ENCODE data around the gene SH3BP4. TPM values are rescaled to one million over a fixed set of nuclear protein-coding genes. Genes with fewer than 3 reads are reported as not detected.

The SH3BP4 gene
- total and polyA plus RNA-seq, 2 of the 13 experiments (the other 11 are each of a cell fraction or from before 2014, with no cell fraction given): 34.6 to 99.1 TPM

DNA sequence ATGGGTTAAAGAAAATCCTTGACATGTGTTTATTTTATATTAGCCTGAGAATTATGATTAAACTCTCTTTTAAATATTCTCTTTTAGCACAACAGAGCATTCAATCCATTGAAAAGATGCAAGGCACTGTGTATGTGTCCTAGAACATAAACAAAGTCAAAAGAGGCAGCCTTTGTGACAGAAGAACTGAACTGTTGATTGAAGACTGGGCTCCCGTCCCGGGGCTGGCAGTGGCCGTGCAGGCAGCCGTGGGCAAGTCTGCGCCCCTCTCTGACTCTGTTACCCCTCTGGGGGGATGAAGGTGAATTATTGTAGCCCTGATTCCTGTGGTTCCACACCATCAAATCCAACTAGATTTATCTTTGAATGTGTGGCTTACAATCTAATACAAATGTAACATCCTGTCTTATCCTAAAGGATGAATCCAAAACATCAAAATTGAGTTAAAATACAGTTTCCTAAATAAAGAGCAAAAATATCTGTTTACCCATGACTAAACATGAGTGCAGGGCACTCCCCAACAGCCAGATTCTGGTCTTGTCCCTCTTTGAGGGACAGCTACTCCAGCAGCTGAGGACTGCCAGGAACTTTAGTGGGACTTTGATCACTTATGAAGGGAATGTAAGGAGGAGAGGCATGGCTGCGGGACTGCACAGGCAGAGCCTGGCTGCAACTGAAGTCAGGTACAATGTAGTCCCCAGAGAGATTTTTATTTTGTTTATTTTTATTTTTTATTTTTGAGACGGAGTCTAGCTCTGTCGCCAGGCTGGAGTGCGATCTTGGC is 37.3 kb upstream of the SH3BP4 start (continued):
- TF ChIP-seq ZNF770 (CRISPR knock-in tag; IDR thresholded peaks at IDR 0.05) (no peak), DRAP1 (CRISPR knock-in tag; IDR thresholded peaks at IDR 0.05) (no peak), IKZF4 (CRISPR knock-in tag; IDR thresholded peaks at IDR 0.05; ENCODE audit: borderline replicate concordance, low read depth, not compliant biosample characterization) (no peak), ZZZ3 (CRISPR knock-in tag; IDR thresholded peaks at IDR 0.05; ENCODE audit: borderline replicate concordance) (no peak), ZBTB20 (CRISPR knock-in tag; IDR thresholded peaks at IDR 0.05; ENCODE audit: borderline replicate concordance, low read depth) (no peak), SOX5 (CRISPR knock-in tag; IDR thresholded peaks at IDR 0.05; ENCODE audit: borderline replicate concordance) (no peak), SALL1 (CRISPR knock-in tag; IDR thresholded peaks at IDR 0.05) (peak; percentile 19; the same call in 1 of the 2 replicates), ONECUT2 (CRISPR knock-in tag; IDR thresholded peaks at IDR 0.05) (no peak), KAT2B (IDR thresholded peaks at IDR 0.05; ENCODE audit: borderline replicate concordance, low read depth, low read length) (no peak), ZNF550 (CRISPR knock-in tag; IDR thresholded peaks at IDR 0.05; ENCODE audit: borderline replicate concordance) (no peak), MBNL3 (CRISPR knock-in tag; conservative IDR thresholded peaks at IDR 0.05) (no peak), ZNF878 (CRISPR knock-in tag; IDR thresholded peaks at IDR 0.05) (no peak), FOXJ3 (CRISPR knock-in tag; IDR thresholded peaks at IDR 0.05; ENCODE audit: borderline replicate concordance) (no peak), SALL2 (CRISPR knock-in tag; IDR thresholded peaks at IDR 0.05) (no peak), PHF8 (CRISPR knock-in tag; IDR thresholded peaks at IDR 0.05) (no peak), SMAD3 (CRISPR knock-in tag; IDR thresholded peaks at IDR 0.05) (no peak), NFYC (CRISPR knock-in tag; IDR thresholded peaks at IDR 0.05) (no peak), ZNF10 (CRISPR knock-in tag; IDR thresholded peaks at IDR 0.05; ENCODE audit: borderline replicate concordance, low read depth) (no peak), NFIB (CRISPR knock-in tag; IDR thresholded peaks at IDR 0.05; ENCODE audit: borderline replicate concordance) (no peak), ZNF354B (CRISPR knock-in tag; IDR thresholded peaks at IDR 0.05) (no peak), NFE2 (CRISPR knock-in tag; IDR thresholded peaks at IDR 0.05) (no peak), NR2F2 (IDR thresholded peaks at IDR 0.05; ENCODE audit: borderline replicate concordance, low read depth) (no peak), STAG1 (CRISPR knock-in tag; IDR thresholded peaks at IDR 0.05) (peak; percentile 13; the same call in 1 of the 2 replicates), ZNF772 (CRISPR knock-in tag; IDR thresholded peaks at IDR 0.05) (0 out of 2 replicates have a peak, but pooled peaks have one; percentile 25)
- TF ChIP-seq, protein P1, sequence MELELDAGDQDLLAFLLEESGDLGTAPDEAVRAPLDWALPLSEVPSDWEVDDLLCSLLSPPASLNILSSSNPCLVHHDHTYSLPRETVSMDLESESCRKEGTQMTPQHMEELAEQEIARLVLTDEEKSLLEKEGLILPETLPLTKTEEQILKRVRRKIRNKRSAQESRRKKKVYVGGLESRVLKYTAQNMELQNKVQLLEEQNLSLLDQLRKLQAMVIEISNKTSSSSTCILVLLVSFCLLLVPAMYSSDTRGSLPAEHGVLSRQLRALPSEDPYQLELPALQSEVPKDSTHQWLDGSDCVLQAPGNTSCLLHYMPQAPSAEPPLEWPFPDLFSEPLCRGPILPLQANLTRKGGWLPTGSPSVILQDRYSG (CRISPR knock-in tag; IDR thresholded peaks at IDR 0.05): no peak

Data from HepG2 (cell line).